ENCODE measurements around the gene TAS1R3.

Gene TAS1R3

GRCh38 chr1:1344655-1345361 is 13.7 kb downstream of the TAS1R3 start:
- H3K79me2 ChIP-seq (ENCODE audit: low read length), result peaks cover 56% of the 10 kb centered on the region
- peaks cover 41% of the 10 kb centered on the region; the same call in 1 of the 2 replicates for H4K20me1 ChIP-seq (ENCODE audit: insufficient read depth, low read length)
- no peak overlapping the region for H3K27ac ChIP-seq (ENCODE audit: low read length)
- no peaks in the 10 kb centered on the region for H3K27me3 ChIP-seq (ENCODE audit: low read depth, low read length)
- H2AFZ ChIP-seq (ENCODE audit: low read depth, low read length), result no peak overlapping the region
- no peak overlapping the region for H3K9ac ChIP-seq (ENCODE audit: low read length)
- H3K4me3 ChIP-seq (ENCODE audit: low read length), result no peak overlapping the region
- TF ChIP-seq CTCF (IDR thresholded peaks at IDR 0.05; ENCODE audit: low read depth, low read length) (peak; percentile 50), EZH2phosphoT487 (IDR thresholded peaks at IDR 0.05; ENCODE audit: low read depth) (no peak)
- H3K4me1 ChIP-seq (ENCODE audit: low read length), result peaks cover 9% of the 10 kb centered on the region
- H3K36me3 ChIP-seq (replicated peaks; ENCODE audit: low read depth, low read length), result peaks cover 12% of the 10 kb centered on the region
- H3K9me3 ChIP-seq (ENCODE audit: insufficient read depth, low read length), result no peaks in the 10 kb centered on the region
- H3K4me2 ChIP-seq (ENCODE audit: low read length), result no peak overlapping the region

GRCh38 chr1:1345384-1345783 is 14.3 kb downstream of the TAS1R3 start:
- no peak overlapping the region for H3K9ac ChIP-seq (ENCODE audit: low read length)
- peaks cover 41% of the 10 kb centered on the region; the same call in 1 of the 2 replicates for H4K20me1 ChIP-seq (ENCODE audit: insufficient read depth, low read length)
- no peak for TF ChIP-seq CTCF (IDR thresholded peaks at IDR 0.05; ENCODE audit: low read depth, low read length)
- TF ChIP-seq EZH2phosphoT487 (IDR thresholded peaks at IDR 0.05; ENCODE audit: low read depth), result no peak
- H3K4me1 ChIP-seq (ENCODE audit: low read length), result peaks cover 9% of the 10 kb centered on the region
- H3K9me3 ChIP-seq (ENCODE audit: insufficient read depth, low read length), result no peaks in the 10 kb centered on the region
- peaks cover 56% of the 10 kb centered on the region for H3K79me2 ChIP-seq (ENCODE audit: low read length)
- no peak overlapping the region for H3K4me3 ChIP-seq (ENCODE audit: low read length)
- no peak overlapping the region for H3K4me2 ChIP-seq (ENCODE audit: low read length)
- peaks cover 12% of the 10 kb centered on the region for H3K36me3 ChIP-seq (replicated peaks; ENCODE audit: low read depth, low read length)
- H3K27me3 ChIP-seq (ENCODE audit: low read depth, low read length), result no peaks in the 10 kb centered on the region
- no peak overlapping the region for H2AFZ ChIP-seq (ENCODE audit: low read depth, low read length)
- H3K27ac ChIP-seq (ENCODE audit: low read length), result no peak overlapping the region

GRCh38 chr1:1345860-1346500 is 14.9 kb downstream of the TAS1R3 start:
- no peaks in the 10 kb centered on the region for H3K9me3 ChIP-seq (ENCODE audit: insufficient read depth, low read length)
- no peak overlapping the region for H3K4me2 ChIP-seq (ENCODE audit: low read length)
- peaks cover 9% of the 10 kb centered on the region for H3K4me1 ChIP-seq (ENCODE audit: low read length)
- no peak overlapping the region for H2AFZ ChIP-seq (ENCODE audit: low read depth, low read length)
- H3K36me3 ChIP-seq (replicated peaks; ENCODE audit: low read depth, low read length), result peaks cover 10% of the 10 kb centered on the region
- H3K9ac ChIP-seq (ENCODE audit: low read length), result no peak overlapping the region
- no peak overlapping the region for H3K4me3 ChIP-seq (ENCODE audit: low read length)
- peaks cover 39% of the 10 kb centered on the region; the same call in 1 of the 2 replicates for H4K20me1 ChIP-seq (ENCODE audit: insufficient read depth, low read length)
- H3K27ac ChIP-seq (ENCODE audit: low read length), result no peak overlapping the region
- H3K79me2 ChIP-seq (ENCODE audit: low read length), result peaks cover 56% of the 10 kb centered on the region
- TF ChIP-seq CTCF (IDR thresholded peaks at IDR 0.05; ENCODE audit: low read depth, low read length), result no peak
- TF ChIP-seq EZH2phosphoT487 (IDR thresholded peaks at IDR 0.05; ENCODE audit: low read depth), result no peak
- H3K27me3 ChIP-seq (ENCODE audit: low read depth, low read length), result no peaks in the 10 kb centered on the region

- Histone ChIP-seq H3K36me3 (replicated peaks; ENCODE audit: low read depth, low read length) (peaks cover 5% of the 10 kb centered on the region), H4K20me1 (ENCODE audit: insufficient read depth, low read length) (peaks cover 34% of the 10 kb centered on the region; the same call in 1 of the 2 replicates), H3K4me3 (ENCODE audit: low read length) (no peak overlapping the region), H3K9me3 (ENCODE audit: insufficient read depth, low read length) (no peaks in the 10 kb centered on the region), H2AFZ (ENCODE audit: low read depth, low read length) (no peak overlapping the region), H3K4me1 (ENCODE audit: low read length) (peaks cover 9% of the 10 kb centered on the region), H3K27ac (ENCODE audit: low read length) (no peak overlapping the region), H3K27me3 (ENCODE audit: low read depth, low read length) (no peaks in the 10 kb centered on the region), H3K4me2 (ENCODE audit: low read length) (no peak overlapping the region), H3K9ac (ENCODE audit: low read length) (no peak overlapping the region), H3K79me2 (ENCODE audit: low read length) (peaks cover 56% of the 10 kb centered on the region)
- TF ChIP-seq EZH2phosphoT487 (IDR thresholded peaks at IDR 0.05; ENCODE audit: low read depth), result no peak
- TF ChIP-seq CTCF (IDR thresholded peaks at IDR 0.05; ENCODE audit: low read depth, low read length), result no peak
These were observed 15.4 kb downstream of the TAS1R3 start for GRCh38 chr1:1346501-1346890.

Measured in OCI-LY3 (cell line).